HG03108 (cell line): Measurements from ENCODE around the gene TXNDC8.
"Not testable (repeated sequence)": the region's sequence is repeated elsewhere in the genome, so short reads cannot be mapped to it uniquely, and the experiment has no call there.

ENCODE experiments used
- ATAC-seq: cut with Tn5 transposase; IDR thresholded peaks from one replicate; pipeline ENCODE4 v1.9.1; 2021; ENCODE audit warnings: moderate library complexity; ENCODE audit not compliant: unreplicated experiment

Gene TXNDC8

GRCh38 chr9:110337727-110338126 lies at the start of gene TXNDC8:
Gene TXNDC8 (minus strand): TSS chr9:110337863.
- ATAC-seq = no peak

DNA sequence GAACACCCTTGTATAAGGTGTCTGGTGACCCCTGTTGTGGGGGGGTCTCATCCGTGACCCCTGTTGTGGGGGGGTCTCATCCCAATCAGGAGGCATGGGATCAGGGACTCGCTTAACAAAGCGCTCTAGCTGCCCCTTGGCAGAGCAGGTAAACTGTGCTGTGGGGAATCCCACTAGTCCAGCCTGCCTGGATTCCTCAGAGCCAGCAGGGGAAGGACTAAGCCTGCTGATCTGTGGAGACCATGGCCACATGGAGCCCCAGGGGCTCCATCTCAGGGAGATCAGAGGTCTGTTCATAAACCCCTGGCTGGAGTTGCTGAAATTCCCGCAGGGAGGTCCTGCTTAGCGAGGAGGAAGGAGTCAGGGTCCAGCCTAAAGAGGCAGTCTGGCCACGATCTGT lies 45.8 kb upstream of the TXNDC8 start:
- no peak for ATAC-seq

DNA sequence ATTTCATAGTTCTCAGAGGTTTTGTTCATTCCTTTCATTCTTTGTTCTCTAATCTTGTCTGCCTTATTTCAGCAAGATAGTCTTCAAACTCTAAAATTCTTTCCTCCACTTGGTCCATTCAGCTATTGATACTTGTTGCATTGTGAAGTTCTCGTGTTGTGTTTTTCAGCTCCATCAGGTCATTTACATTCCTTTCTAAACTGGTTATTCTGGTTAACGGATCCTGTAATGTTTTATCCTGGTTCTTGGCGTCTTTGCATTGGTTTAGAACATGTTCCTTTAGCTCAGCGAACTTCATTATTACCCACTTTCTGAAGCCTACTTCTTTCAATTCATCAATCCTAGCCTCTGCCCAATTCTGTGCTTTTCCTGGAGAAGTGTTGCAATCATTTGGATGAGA lies 45.1 kb upstream of the TXNDC8 start:
- ATAC-seq = no peak

GRCh38 chr9:110371411-110372007 lies 33.8 kb upstream of the TXNDC8 start:
- no peak for ATAC-seq

DNA sequence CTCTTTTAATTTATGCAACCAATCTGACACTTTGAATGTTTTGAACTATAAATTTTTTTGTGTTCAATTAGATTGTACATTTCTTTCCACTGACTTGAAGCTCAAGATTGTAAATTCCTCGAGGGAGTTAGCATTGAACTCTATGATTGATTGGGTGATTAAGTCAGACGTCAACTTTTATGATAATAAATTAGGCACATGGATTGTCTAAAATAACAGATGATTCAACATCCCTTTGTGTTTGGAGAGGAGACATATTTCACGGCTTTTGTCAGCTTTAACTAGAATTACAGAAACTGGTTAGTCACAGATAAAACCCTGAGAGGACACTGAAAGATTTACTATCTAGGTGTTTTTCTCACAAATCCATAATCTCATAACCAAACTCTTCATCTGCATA lies 32.7 kb upstream of the TXNDC8 start:
- no peak for ATAC-seq

DNA sequence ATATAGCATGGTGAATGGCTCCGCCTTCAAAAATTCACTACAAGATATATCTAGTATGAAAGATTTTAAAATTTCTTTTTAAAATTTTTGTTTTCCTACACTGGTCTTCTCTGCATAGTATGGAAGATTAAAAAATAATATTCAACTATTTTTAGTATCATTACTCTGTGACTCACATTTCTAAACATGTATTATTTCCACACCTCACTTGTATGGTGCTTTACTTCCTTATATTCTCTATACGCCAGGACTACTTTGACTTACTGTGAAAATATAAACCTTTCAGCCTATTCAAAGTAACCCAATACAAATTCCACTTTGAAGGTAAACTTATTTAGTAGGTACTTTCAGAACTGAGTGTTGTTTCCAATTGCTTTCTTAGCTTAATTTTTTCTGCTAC lies 26.8 kb upstream of the TXNDC8 start:
- ATAC-seq = no peak

GRCh38 chr9:110358992-110359391 lies 21.3 kb upstream of the TXNDC8 start:
- not testable (repeated sequence) for ATAC-seq

- ATAC-seq = no peak
Measured at GRCh38 chr9:110357505-110357904, 19.8 kb upstream of the TXNDC8 start.

DNA sequence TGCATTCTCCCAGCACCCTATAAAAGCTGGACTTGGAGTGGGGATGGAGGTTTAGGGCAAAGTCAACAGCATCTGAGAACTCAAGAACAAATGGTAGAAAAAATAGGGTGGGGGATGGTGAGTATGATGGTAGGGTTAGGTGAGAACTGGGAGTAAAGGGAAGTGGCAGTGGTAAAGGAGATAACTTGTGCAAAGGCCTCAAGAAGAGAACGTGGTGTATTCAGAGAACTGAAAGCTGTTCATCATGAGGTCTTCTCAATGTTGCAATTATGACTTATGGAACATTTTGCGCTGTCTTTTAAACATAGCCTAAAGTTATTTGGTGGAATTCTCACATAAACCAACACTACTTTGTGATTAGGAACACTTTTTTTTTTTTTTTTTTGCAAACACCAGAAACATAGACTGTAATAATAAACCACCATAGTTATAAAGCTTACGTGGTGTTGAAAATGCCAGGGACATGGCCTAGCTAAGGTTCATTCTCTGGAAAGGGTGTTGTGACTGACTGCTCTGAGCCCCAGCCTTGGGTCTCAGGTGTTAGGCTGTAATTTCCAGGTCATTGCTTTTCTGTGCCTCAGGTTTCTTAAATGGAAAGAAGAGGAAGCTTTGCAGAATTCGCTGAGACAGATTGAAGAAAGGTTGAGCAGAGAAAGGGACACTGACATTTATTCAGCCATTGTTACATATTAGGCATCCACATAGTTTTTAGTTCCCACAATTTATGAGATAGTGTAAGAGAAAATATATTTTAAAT lies 19.2 kb upstream of the TXNDC8 start:
- ATAC-seq = no peak

DNA sequence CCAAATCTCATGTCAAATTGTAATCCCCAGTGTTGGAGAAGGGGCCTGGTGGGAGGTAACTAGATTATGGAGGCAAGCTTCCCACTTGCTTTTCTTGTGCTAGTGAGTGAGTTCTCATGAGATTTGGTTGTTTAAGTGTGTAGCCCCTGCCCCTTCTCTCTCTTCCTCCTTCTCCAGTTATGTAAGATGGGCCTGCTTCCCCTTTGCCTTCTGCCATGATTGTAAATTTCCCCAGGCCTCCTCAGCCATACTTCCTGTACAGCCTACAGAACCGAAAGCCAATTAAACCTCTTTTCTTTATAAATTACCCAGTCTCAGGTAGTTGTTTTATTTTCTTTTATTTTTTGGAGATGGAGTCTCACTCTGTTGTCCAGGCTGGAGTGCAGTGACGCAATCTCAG lies 18.2 kb upstream of the TXNDC8 start:
- no peak for ATAC-seq

GRCh38 chr9:110351009-110351467 lies 13.4 kb upstream of the TXNDC8 start:
- no peak for ATAC-seq

GRCh38 chr9:110346325-110346724 lies 8.7 kb upstream of the TXNDC8 start:
- ATAC-seq = no peak

GRCh38 chr9:110344821-110345220 lies 7.2 kb upstream of the TXNDC8 start:
- no peak for ATAC-seq

DNA sequence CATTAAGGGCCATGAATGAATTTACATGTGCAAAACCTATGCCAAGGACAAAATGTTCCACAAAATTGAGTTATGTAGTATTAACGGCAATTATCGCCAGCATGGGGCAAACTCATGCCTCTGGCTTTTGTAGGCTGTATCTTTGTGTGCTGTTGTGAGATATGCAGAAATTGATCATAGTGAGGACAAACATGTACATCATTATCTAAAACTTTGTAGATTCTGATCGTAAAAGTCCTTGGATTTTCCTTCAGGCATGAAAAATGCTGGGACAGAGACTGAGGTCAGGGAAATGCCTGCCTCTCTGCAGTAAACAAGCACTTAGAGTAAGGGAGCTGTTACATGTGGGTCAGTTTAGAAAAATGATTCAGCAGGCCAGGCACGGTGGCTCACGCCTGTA lies 5.9 kb upstream of the TXNDC8 start:
- ATAC-seq = no peak

GRCh38 chr9:110340306-110340705 lies 2.6 kb upstream of the TXNDC8 start:
- ATAC-seq = no peak

DNA sequence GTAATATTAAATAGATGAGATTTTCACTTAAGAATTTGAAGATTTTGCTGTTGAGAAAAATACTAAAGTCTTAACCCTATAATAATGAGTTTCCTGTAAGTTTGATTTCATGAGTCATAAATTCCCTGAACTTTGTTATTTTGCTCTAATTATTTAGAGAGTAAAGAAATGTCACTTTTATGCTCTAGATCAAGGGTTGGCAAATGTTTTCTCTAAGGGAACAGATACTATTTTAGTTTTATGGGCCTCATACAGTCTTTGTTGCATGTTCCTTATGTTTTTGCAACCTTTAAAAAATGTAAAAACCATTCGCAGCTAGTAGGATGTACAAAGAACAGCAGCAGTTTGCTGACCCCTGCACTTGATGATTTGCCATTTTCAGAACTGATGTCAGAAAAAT lies 480 bp upstream of the TXNDC8 start:
- no peak for ATAC-seq

- no peak for ATAC-seq
Measured at GRCh38 chr9:110336363-110336762, 1.3 kb downstream of the TXNDC8 start.

DNA sequence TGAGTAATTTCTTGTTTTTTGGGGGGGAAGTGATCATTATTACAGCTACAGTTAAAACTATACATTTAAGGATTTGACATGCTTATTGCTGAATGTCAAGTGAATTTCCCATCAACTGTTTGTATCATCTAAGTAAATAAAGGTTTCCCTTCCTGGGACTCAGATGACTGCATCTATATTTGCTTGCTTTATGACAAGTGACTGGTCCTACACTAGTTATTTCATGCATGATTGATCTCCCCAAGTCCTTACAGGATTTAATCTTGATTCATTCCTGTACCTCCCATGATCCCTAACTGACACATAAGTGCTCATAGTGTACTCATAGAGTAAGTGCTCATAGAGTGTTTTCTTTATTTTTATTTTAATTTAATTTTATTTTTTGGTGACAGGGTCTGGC lies 2.8 kb downstream of the TXNDC8 start:
- no peak for ATAC-seq

- peak; percentile 72 for ATAC-seq
Measured at GRCh38 chr9:110334183-110334582, 3.5 kb downstream of the TXNDC8 start.

DNA sequence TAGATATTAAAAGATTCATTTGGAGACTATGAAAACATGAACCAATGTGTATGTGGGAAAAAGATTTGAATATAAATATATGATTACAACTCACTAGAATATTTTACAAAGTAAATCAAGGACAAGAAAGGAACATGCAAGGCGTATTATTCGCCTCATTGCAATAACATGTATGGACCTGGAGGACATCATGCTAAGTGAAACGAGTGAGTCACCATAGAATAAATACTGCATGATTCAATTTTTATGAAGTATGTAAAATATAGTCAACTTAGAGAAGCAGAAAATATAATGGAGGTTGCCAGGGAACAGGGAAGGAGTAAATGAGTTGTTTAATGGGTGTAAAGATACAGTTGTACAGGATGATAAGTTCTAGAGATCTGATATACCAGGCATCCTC lies 4.9 kb downstream of the TXNDC8 start:
- ATAC-seq = no peak

GRCh38 chr9:110330484-110331105 lies 7.1 kb downstream of the TXNDC8 start:
- ATAC-seq = no peak

DNA sequence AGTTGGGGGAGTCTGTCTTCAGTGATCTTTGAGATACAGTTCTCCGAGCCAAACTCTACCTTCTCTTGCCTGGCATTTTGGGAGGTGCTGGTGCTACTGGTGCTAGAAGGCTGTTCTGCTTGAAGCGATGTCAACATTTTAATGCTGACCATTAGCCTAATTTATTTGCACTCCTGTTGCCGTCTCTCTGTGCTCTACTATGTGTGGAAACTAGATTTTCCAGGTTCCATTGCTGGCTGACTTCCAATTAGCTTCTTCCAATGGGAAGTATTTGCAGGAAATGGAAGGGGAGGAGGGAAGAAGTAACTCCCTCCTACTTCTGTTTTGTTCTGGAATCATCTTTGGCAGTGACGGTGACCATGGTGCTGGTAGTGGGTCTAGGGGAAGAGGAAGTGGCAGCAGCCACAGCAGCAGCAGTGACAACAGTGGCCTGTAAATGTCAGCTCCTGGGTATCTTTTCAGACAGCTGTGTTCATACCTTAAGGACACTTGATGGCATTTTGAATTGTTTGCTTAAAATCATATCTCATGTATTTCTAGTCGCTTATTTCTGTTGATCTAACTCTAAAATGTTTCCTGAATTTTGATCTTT lies 7.9 kb downstream of the TXNDC8 start:
- no peak for ATAC-seq
